Endodermal cell (in vitro differentiated cells): ENCODE measurements around the gene ANKFY1. TPM values are rescaled to one million over a fixed set of nuclear protein-coding genes. Genes with fewer than 3 reads are reported as not detected.
A peak's percentile ranks its signal among the peaks of the same experiment; 100 is the strongest.

ENCODE experiments used
- DNase-seq: peaks from one replicate; pipeline ENCODE4 v3.0.0-alpha.2; 2017
- H3K27ac ChIP-seq: 2 replicates; pipeline ENCODE4 v1.5.1; 2013; ENCODE audit warnings: mild to moderate bottlenecking, low read depth, low read length, moderate library complexity
- H3K27me3 ChIP-seq: 2 replicates; pipeline ENCODE4 v1.6.1; 2013; ENCODE audit warnings: mild to moderate bottlenecking, low read length, moderate library complexity; ENCODE audit not compliant: insufficient read depth, control insufficient read depth, poor library complexity, severe bottlenecking
- H3K36me3 ChIP-seq: 2 replicates; pipeline ENCODE4 v1.7.0; 2013; ENCODE audit warnings: mild to moderate bottlenecking, low read length, moderate library complexity; ENCODE audit not compliant: control insufficient read depth, insufficient read depth
- H3K4me1 ChIP-seq: one replicate; pipeline ENCODE4 v1.7.0; 2013; ENCODE audit warnings: low read length; ENCODE audit not compliant: control insufficient read depth, insufficient read depth
- H3K4me3 ChIP-seq: 2 replicates; pipeline ENCODE4 v1.5.1; 2013; ENCODE audit warnings: mild to moderate bottlenecking, low read length, moderate library complexity
- H3K9ac ChIP-seq: 2 replicates; pipeline ENCODE4 v1.6.1; 2013; ENCODE audit warnings: mild to moderate bottlenecking, low read length, moderate library complexity; ENCODE audit not compliant: poor library complexity, severe bottlenecking; ENCODE audit errors: extremely low read depth
- H3K9me3 ChIP-seq: 2 replicates; pipeline ENCODE4 v1.6.1; 2013; ENCODE audit warnings: mild to moderate bottlenecking, low read length, moderate library complexity; ENCODE audit not compliant: control insufficient read depth
- H3K27ac Mint-ChIP-seq: 2 replicates; pipeline ENCODE4 v1.8.0; 2020; ENCODE audit warnings: mixed read lengths
- H3K27me3 Mint-ChIP-seq: 2 replicates; pipeline ENCODE4 v1.8.0; 2021; ENCODE audit warnings: mild to moderate bottlenecking, mixed read lengths; ENCODE audit not compliant: insufficient read depth
- H3K36me3 Mint-ChIP-seq: 2 replicates; pipeline ENCODE4 v1.8.0; 2020; ENCODE audit warnings: low read depth, mixed read lengths
- H3K4me1 Mint-ChIP-seq: 2 replicates; pipeline ENCODE4 v1.8.0; 2020; ENCODE audit warnings: mixed read lengths
- H3K4me3 Mint-ChIP-seq: 2 replicates; pipeline ENCODE4 v1.8.0; 2020; ENCODE audit warnings: mild to moderate bottlenecking, moderate library complexity, mixed read lengths
- H3K9me3 Mint-ChIP-seq: 2 replicates; pipeline ENCODE4 v1.8.0; 2020; ENCODE audit warnings: mild to moderate bottlenecking, mixed read lengths
- WGBS, 2 experiments: methylation state at CpG; one replicate each; pipeline versions ENCODE4 v1.1.5 to v1.1.7; 2013; ENCODE audit warnings: missing lambda C conversion rate in 2 of 2, mixed read lengths in 1 of 2; ENCODE audit not compliant: insufficient coverage in 1 of 2, insufficient read length in 1 of 2; 5-methylcytosine and 5-hydroxymethylcytosine counted together
- total RNA-seq, 2 donors: library from RNA; stranded (reverse); fragmentation: NEBNext Ultra II Directional in 1 of 2; extraction: Animal tissue kit (Norgen Biotek cat#: 25700) in 1 of 2; gene quantifications; 2 replicates in 1 of 2; 3 replicates in 1 of 2; pipeline ENCODE4 v1.2.1, GENCODE V29; 2021
- TF ChIP-seq, protein P1 (sequence below): fragments of 200-600 bp; sonication (generic); conservative IDR thresholded peaks from 2 replicates; pipeline ENCODE4 v1.5.0; 2021; ENCODE audit warnings: antibody characterized with exemption, mild to moderate bottlenecking

The ANKFY1 gene
- total RNA-seq, 2 donors from 2014 or later: 48.0 to 62.4 TPM

DNA sequence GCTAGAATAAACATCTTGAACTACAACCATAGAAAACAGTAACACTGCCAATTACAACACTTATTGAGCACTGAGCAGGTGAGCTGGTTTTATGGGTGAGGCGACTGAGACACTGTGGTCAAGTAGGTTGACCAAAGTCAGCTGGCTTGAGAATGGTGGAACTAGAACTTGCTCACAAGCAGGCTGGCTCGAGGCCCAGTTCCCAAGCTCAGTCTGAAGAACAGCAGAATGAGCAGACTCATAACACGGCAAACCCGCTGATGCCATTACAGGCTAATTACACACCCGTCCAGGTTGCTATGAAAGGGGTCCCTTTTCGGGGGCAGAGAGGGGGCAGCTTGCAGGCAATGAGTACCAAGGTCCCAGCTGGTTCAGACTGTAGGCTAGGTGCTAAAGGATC lies 127.4 kb downstream of the ANKFY1 start:
- peaks cover 1% of the 10 kb centered on the region for H3K4me1 Mint-ChIP-seq
- H3K36me3 Mint-ChIP-seq: no peaks in the 10 kb centered on the region
- peaks cover 6% of the 10 kb centered on the region for H3K4me1 ChIP-seq
- no peak overlapping the region for H3K27ac ChIP-seq
- no peaks in the 10 kb centered on the region for H3K9me3 ChIP-seq
- H3K27me3 Mint-ChIP-seq: no peaks in the 10 kb centered on the region
- H3K4me3 Mint-ChIP-seq: no peak overlapping the region
- no peaks in the 10 kb centered on the region for H3K27me3 ChIP-seq
- H3K36me3 ChIP-seq: peaks cover 4% of the 10 kb centered on the region
- H3K9ac ChIP-seq: no peak overlapping the region
- no peak overlapping the region for H3K4me3 ChIP-seq
- TF ChIP-seq, protein P1, sequence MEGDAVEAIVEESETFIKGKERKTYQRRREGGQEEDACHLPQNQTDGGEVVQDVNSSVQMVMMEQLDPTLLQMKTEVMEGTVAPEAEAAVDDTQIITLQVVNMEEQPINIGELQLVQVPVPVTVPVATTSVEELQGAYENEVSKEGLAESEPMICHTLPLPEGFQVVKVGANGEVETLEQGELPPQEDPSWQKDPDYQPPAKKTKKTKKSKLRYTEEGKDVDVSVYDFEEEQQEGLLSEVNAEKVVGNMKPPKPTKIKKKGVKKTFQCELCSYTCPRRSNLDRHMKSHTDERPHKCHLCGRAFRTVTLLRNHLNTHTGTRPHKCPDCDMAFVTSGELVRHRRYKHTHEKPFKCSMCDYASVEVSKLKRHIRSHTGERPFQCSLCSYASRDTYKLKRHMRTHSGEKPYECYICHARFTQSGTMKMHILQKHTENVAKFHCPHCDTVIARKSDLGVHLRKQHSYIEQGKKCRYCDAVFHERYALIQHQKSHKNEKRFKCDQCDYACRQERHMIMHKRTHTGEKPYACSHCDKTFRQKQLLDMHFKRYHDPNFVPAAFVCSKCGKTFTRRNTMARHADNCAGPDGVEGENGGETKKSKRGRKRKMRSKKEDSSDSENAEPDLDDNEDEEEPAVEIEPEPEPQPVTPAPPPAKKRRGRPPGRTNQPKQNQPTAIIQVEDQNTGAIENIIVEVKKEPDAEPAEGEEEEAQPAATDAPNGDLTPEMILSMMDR: no peak
- H3K9me3 Mint-ChIP-seq: no peaks in the 10 kb centered on the region
- H3K27ac Mint-ChIP-seq: peak overlapping the region; percentile 50
- DNase-seq: no peak
- 93 to 94% methylated on average over 4 to 6 of the region's 6 CpGs for WGBS, 2 experiments

- TF ChIP-seq, protein P1: no peak
- Mint-ChIP-seq H3K4me3 (no peak overlapping the region), H3K27ac (no peak overlapping the region), H3K4me1 (no peaks in the 10 kb centered on the region), H3K9me3 (no peaks in the 10 kb centered on the region), H3K27me3 (no peaks in the 10 kb centered on the region), H3K36me3 (peaks cover 7% of the 10 kb centered on the region)
- Histone ChIP-seq H3K4me3 (no peak overlapping the region), H3K9ac (no peak overlapping the region), H3K4me1 (peaks cover 6% of the 10 kb centered on the region), H3K36me3 (peaks cover 10% of the 10 kb centered on the region), H3K27me3 (no peaks in the 10 kb centered on the region), H3K27ac (no peak overlapping the region), H3K9me3 (no peaks in the 10 kb centered on the region)
- no peak for DNase-seq
- WGBS, 2 experiments: 92 to 100% methylated on average over 1 to 3 of the region's 3 CpGs
These were observed 128.3 kb downstream of the ANKFY1 start for GRCh38 chr17:4135489-4135888.

GRCh38 chr17:4134721-4135120 lies 129.1 kb downstream of the ANKFY1 start:
- Mint-ChIP-seq H3K4me1 (no peaks in the 10 kb centered on the region), H3K4me3 (no peak overlapping the region), H3K27me3 (no peaks in the 10 kb centered on the region), H3K9me3 (no peaks in the 10 kb centered on the region), H3K27ac (peak overlapping the region; percentile 16), H3K36me3 (peaks cover 9% of the 10 kb centered on the region)
- TF ChIP-seq, protein P1: no peak
- H3K9ac ChIP-seq: no peak overlapping the region
- no peaks in the 10 kb centered on the region for H3K9me3 ChIP-seq
- H3K27me3 ChIP-seq: no peaks in the 10 kb centered on the region
- peaks cover under 1% of the 10 kb centered on the region for H3K4me1 ChIP-seq
- H3K4me3 ChIP-seq: no peak overlapping the region
- no peak overlapping the region for H3K27ac ChIP-seq
- H3K36me3 ChIP-seq: peaks cover 10% of the 10 kb centered on the region
- 85 to 90% methylated on average over 2 to 3 of the region's 3 CpGs for WGBS, 2 experiments
- DNase-seq: no peak
